ENCODE results near the gene LPIN1.

Gene LPIN1

DNA sequence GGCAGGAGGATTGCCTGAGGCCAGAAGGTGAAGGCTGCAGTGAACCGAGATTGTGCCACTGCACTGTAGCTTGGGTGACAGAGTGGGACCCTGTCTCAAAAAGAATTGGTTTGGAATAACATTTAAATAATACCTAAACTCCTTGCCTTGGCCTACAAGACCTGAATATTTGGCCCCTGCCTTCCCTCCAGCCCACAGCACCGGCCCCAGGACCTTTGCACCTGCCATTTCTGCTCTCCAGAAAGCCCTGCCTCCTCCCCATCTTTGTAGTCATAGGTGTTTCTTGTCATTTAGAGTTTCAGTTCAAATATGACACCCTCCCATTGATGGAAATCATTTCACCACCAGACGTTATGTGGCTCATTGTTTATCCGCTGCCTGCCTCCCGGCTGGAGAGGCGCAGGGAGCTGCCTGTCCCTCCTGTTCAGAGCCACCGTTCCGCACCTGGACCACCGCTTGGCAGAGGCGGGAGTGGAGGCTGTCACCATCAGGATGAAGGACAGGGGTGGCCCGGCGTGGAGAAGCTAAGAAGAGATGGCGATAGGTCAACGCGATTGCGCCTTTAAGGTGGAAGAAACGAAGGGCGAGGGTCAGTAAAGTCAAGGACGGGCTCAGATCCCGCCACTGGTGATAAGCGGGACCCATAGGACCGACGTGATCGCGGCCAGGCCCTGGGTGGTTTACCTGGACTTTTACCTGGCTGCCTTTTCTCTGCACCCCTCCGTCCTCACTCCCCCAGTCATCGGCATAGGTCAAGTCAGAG lies 638 bp upstream of the LPIN1 start:
- Histone ChIP-seq H3K27me3 (ENCODE audit: control insufficient read depth, insufficient read depth, low read length) (no peaks in the 10 kb centered on the region; the same call in 1 of the 2 replicates), H3K9ac (ENCODE audit: low read length) (peak overlapping the region; percentile 47), H3K9me3 (ENCODE audit: control insufficient read depth, insufficient read depth, low read depth, low read length) (no peaks in the 10 kb centered on the region), H3K27ac (ENCODE audit: low read depth, low read length) (no peak overlapping the region), H3K36me3 (ENCODE audit: control insufficient read depth, insufficient read depth, low read length) (no peaks in the 10 kb centered on the region), H3K4me3 (ENCODE audit: low read depth, low read length) (peak overlapping the region; percentile 41), H3K4me1 (ENCODE audit: control insufficient read depth, insufficient read depth, low read length) (peaks cover 74% of the 10 kb centered on the region)

DNA sequence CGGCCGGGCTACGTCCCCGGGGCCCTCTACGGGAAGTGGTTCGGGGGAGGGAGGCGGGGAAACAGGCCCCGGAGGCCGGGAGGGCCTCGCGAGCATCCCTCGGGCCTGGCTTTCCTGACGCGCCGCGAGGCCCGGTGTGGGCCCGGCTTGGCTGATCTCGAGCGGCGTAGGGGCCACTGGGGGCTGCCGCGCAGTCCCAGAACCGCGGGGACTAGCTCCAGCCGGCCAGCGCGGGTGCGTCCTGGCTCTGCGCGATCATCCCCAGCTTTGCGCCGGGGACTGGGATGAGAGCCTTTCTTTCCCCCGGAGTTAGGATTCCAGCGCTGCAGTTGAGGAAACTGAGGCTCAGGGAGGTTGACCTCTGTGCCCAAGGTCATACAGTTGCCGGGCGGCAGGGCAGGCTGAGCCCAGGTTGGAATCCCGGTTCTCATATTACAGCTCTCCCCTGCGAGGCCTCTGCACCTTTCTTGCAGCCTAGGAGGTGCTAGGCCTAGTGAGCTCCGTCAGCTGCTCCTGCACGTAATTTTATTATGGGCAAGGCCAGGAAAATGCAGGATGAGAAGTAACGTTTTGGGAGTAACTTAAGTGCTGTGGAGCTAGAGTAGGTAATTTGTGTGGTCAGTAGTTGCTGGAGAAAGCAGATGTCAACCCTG lies 501 bp downstream of the LPIN1 start:
- Histone ChIP-seq H3K27ac (ENCODE audit: low read depth, low read length) (peak overlapping the region; percentile 80; the same call in 1 of the 2 replicates), H3K27me3 (ENCODE audit: control insufficient read depth, insufficient read depth, low read length) (no peaks in the 10 kb centered on the region; the same call in 1 of the 2 replicates), H3K9ac (ENCODE audit: low read length) (peak overlapping the region; percentile 90), H3K36me3 (ENCODE audit: control insufficient read depth, insufficient read depth, low read length) (no peaks in the 10 kb centered on the region), H3K4me1 (ENCODE audit: control insufficient read depth, insufficient read depth, low read length) (peaks cover 79% of the 10 kb centered on the region), H3K4me3 (ENCODE audit: low read depth, low read length) (peak overlapping the region; percentile 84), H3K9me3 (ENCODE audit: control insufficient read depth, insufficient read depth, low read depth, low read length) (no peaks in the 10 kb centered on the region)

DNA sequence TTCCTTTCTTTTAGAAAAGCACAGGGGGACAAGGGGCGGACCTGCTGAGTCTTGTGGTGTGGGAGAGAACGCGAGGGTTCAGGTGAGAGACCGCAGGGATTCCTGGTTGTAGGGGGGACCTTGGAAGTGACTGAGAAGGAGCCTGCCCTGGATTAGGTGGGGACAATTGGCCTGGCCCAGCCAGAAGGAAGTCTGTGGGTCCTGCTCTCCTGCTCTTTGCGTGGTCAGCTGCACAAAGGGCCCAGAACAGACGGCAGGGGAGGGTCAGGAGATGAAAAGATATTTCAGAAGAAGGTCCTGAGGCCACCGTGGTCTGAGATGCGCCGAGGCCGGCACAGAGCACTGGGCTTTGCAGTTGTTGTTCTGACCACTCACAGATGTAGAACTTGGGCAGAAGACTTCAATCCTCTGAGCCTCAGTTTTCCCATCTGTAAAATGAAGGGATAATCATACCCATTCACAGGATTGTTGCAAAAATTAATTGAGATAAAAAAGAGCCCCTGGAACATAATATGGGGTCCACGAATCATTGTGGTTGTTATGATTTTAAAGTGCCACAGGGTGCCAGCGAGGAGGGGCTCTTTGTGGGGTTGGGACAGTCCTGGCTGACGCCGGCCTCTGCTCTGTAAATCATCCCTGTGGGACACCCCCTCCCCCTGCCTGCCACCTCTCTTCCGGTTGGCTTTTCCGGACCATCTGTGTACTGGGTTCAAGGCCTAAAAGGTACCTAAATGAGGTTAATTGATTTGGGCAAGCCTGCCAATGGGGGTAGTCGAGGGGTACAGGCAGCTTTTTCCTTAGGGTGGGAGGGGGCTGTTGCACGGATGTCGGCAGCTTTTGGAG lies 1.8 kb downstream of the LPIN1 start:
- Histone ChIP-seq H3K9me3 (ENCODE audit: control insufficient read depth, insufficient read depth, low read depth, low read length) (no peaks in the 10 kb centered on the region), H3K27ac (ENCODE audit: low read depth, low read length) (no peak overlapping the region), H3K36me3 (ENCODE audit: control insufficient read depth, insufficient read depth, low read length) (no peaks in the 10 kb centered on the region), H3K4me3 (ENCODE audit: low read depth, low read length) (peak overlapping the region; percentile 84; the same call in 1 of the 2 replicates), H3K4me1 (ENCODE audit: control insufficient read depth, insufficient read depth, low read length) (peaks cover 73% of the 10 kb centered on the region), H3K9ac (ENCODE audit: low read length) (peak overlapping the region; percentile 90), H3K27me3 (ENCODE audit: control insufficient read depth, insufficient read depth, low read length) (no peaks in the 10 kb centered on the region; the same call in 1 of the 2 replicates)

DNA sequence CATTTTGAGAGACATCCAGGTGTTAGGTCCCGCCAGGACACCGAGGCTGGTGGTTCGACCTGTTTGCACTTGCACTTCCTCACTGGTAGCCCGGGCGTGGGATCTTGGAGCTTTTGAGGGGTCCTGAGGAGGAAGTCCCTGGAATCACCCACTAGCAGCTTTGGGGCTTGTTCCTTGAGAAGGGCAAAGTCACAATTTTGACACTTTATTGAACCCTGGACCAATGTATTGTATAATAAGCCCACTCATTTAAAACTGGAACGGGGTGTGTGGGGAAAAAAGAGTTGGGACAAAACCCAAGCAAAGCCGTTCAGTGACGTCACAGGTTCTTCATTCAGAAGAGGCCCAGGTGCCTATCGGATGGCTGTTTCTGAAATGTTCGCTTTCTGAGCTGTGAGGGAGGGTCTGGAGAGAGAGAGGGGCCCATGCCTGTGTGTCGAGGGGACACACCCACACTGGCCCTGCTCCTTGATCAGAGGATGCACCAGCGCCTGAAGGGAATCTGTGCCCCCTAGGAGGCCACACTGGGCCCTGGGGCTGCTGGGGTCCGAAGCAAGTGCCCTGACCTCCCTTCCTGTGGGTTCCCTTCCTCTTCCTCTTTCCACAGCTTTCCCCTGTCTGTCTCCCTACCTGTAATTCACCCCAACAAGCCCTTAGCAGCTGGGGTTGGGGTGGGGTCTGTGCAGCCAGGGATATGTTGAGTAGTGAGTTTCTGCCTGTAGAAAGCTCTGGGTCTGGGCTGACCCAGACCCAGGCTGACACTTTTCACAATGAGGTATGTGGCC lies 2.6 kb downstream of the LPIN1 start:
- no peak overlapping the region for H3K27ac ChIP-seq (ENCODE audit: low read depth, low read length)
- H3K4me1 ChIP-seq (ENCODE audit: control insufficient read depth, insufficient read depth, low read length): peaks cover 74% of the 10 kb centered on the region
- no peak overlapping the region for H3K4me3 ChIP-seq (ENCODE audit: low read depth, low read length)
- H3K9ac ChIP-seq (ENCODE audit: low read length): no peak overlapping the region
- H3K36me3 ChIP-seq (ENCODE audit: control insufficient read depth, insufficient read depth, low read length): no peaks in the 10 kb centered on the region
- H3K9me3 ChIP-seq (ENCODE audit: control insufficient read depth, insufficient read depth, low read depth, low read length): no peaks in the 10 kb centered on the region
- no peaks in the 10 kb centered on the region; the same call in 1 of the 2 replicates for H3K27me3 ChIP-seq (ENCODE audit: control insufficient read depth, insufficient read depth, low read length)

DNA sequence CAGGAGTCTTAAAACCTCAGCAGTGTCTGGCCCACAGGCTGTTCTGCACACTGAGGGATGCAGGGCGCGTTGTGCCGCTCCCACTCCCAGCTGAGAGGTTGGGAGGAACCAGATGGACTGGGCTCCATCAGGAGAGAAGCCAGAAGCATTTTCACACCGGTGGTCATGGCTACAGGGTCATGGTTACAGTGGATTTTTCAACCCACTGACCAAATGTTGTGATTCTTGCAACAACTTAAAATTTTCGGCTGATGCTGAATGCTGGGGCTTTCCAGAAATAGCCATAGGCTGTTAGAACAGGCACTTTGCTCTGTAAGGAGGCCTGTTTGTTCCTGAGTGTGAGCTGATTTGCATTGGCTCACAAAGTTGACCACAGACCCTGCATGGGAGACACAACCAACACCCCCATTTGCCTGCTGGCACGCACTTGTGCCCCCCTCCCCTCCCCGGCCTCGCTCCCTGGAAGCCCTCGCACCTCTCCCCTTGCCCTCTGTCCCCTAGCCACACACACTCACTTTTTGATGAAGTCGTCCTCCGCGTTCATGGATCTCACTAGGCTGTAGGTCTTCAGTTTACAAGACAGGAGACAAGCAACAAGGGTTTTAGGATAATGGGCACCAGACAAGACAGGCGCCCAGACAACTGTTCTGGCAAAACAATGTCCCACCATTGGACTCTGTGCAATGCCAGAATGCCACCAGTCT lies 3.4 kb downstream of the LPIN1 start:
- Histone ChIP-seq H3K9ac (ENCODE audit: low read length) (no peak overlapping the region), H3K27me3 (ENCODE audit: control insufficient read depth, insufficient read depth, low read length) (no peaks in the 10 kb centered on the region; the same call in 1 of the 2 replicates), H3K4me3 (ENCODE audit: low read depth, low read length) (no peak overlapping the region), H3K27ac (ENCODE audit: low read depth, low read length) (no peak overlapping the region), H3K4me1 (ENCODE audit: control insufficient read depth, insufficient read depth, low read length) (peaks cover 75% of the 10 kb centered on the region), H3K36me3 (ENCODE audit: control insufficient read depth, insufficient read depth, low read length) (no peaks in the 10 kb centered on the region), H3K9me3 (ENCODE audit: control insufficient read depth, insufficient read depth, low read depth, low read length) (no peaks in the 10 kb centered on the region)

DNA sequence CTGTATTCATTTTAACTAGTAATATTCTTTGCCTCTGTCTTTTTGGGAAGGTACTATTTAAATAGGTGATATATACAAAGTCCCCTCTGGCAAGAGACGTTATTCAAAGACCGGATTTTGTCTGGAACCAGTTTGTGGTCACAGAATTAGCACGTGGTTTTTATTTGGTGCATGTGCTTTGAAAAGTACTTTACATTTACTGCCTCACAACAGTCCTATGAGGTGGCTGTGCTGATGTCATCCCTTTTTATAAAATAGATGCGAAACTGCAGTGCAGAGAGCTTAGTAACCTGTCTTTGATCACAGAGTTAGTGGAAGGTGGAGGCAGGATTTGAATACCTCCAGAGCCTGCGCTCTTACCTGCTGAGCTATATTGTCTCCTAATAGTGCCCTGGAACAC lies 4.0 kb downstream of the LPIN1 start:
- H3K36me3 ChIP-seq (ENCODE audit: control insufficient read depth, insufficient read depth, low read length): no peaks in the 10 kb centered on the region
- H3K4me3 ChIP-seq (ENCODE audit: low read depth, low read length): no peak overlapping the region
- H3K9ac ChIP-seq (ENCODE audit: low read length): no peak overlapping the region
- H3K27me3 ChIP-seq (ENCODE audit: control insufficient read depth, insufficient read depth, low read length): no peaks in the 10 kb centered on the region; the same call in 1 of the 2 replicates
- no peak overlapping the region for H3K27ac ChIP-seq (ENCODE audit: low read depth, low read length)
- H3K4me1 ChIP-seq (ENCODE audit: control insufficient read depth, insufficient read depth, low read length): peaks cover 69% of the 10 kb centered on the region
- no peaks in the 10 kb centered on the region for H3K9me3 ChIP-seq (ENCODE audit: control insufficient read depth, insufficient read depth, low read depth, low read length)

DNA sequence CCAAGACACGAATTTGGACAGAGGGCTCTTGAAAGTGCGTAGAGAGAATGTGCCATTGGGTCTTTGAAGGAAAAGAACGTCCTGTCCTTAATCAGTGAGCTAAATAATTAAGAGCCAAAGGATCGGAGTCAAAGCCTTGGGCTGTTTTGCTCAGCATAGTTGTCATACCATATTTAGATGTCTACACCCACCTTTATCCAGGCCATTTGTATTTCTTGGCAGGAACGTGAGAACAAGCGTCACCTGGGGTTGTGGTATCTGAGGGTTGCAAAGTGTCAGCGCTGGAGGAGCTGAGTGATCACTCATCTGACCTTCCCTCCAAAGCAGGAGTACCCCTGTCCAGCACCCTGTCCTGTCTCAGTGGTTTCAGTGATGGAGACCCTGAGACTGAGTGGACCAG lies 4.5 kb downstream of the LPIN1 start:
- no peak overlapping the region for H3K4me3 ChIP-seq (ENCODE audit: low read depth, low read length)
- H3K27ac ChIP-seq (ENCODE audit: low read depth, low read length): no peak overlapping the region
- H3K9me3 ChIP-seq (ENCODE audit: control insufficient read depth, insufficient read depth, low read depth, low read length): no peaks in the 10 kb centered on the region
- no peaks in the 10 kb centered on the region; the same call in 1 of the 2 replicates for H3K27me3 ChIP-seq (ENCODE audit: control insufficient read depth, insufficient read depth, low read length)
- H3K36me3 ChIP-seq (ENCODE audit: control insufficient read depth, insufficient read depth, low read length): no peaks in the 10 kb centered on the region
- H3K4me1 ChIP-seq (ENCODE audit: control insufficient read depth, insufficient read depth, low read length): peaks cover 67% of the 10 kb centered on the region
- H3K9ac ChIP-seq (ENCODE audit: low read length): no peak overlapping the region

DNA sequence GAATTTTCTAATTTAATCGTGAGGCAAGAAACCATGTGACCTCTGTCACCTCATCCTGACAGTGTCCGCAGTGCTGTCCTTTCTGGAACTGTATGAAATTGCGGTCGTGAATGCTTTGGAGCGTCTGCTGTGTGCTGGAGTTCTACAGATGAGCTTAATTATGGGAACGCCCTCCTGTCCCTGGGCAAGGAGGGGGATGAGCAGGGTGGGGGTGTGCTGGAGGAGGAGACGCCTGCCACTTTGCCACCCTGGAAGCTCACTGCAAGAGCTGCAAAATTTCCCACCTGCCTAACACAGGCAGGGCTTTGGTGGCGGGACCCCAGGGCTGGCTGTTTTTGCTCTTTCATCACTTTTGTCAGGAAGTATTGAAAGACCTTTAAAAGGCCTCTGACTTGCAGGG lies 6.5 kb downstream of the LPIN1 start:
- Histone ChIP-seq H3K9ac (ENCODE audit: low read length) (no peak overlapping the region), H3K4me3 (ENCODE audit: low read depth, low read length) (no peak overlapping the region), H3K36me3 (ENCODE audit: control insufficient read depth, insufficient read depth, low read length) (peaks cover 2% of the 10 kb centered on the region), H3K9me3 (ENCODE audit: control insufficient read depth, insufficient read depth, low read depth, low read length) (peaks cover 3% of the 10 kb centered on the region; the same call in 1 of the 2 replicates), H3K4me1 (ENCODE audit: control insufficient read depth, insufficient read depth, low read length) (peaks cover 53% of the 10 kb centered on the region), H3K27me3 (ENCODE audit: control insufficient read depth, insufficient read depth, low read length) (no peaks in the 10 kb centered on the region; the same call in 1 of the 2 replicates), H3K27ac (ENCODE audit: low read depth, low read length) (no peak overlapping the region)

DNA sequence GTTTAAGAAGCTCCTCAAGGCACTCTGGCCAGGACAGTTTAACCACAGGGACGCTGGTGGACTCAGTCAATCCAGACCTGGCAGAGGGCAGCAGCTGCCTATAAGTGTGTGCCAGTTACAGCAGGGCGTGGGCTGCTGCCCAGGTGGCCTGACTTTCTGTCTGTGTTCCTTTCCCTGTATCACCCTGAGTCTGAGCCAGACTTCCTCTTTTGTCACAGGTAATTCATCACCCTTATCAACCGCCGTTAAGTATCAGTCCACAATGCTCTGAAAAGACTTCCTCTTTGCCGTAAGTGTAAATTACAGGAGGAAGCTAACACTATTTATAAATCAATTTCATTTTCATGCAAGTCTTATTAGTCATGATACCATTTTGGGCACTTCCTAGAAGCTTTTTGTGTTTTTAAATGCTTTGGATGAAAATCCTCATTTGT lies 7.0 kb downstream of the LPIN1 start:
- Histone ChIP-seq H3K27ac (ENCODE audit: low read depth, low read length) (no peak overlapping the region), H3K4me1 (ENCODE audit: control insufficient read depth, insufficient read depth, low read length) (peaks cover 47% of the 10 kb centered on the region; the same call in 1 of the 2 replicates), H3K36me3 (ENCODE audit: control insufficient read depth, insufficient read depth, low read length) (peaks cover 4% of the 10 kb centered on the region), H3K9me3 (ENCODE audit: control insufficient read depth, insufficient read depth, low read depth, low read length) (peaks cover 8% of the 10 kb centered on the region; the same call in 1 of the 2 replicates), H3K9ac (ENCODE audit: low read length) (peak overlapping the region; percentile 27), H3K27me3 (ENCODE audit: control insufficient read depth, insufficient read depth, low read length) (no peaks in the 10 kb centered on the region), H3K4me3 (ENCODE audit: low read depth, low read length) (no peak overlapping the region)
